Breast epithelium (tissue), 3 donors: ENCODE results near the gene STMND1.

ENCODE experiments used
- POLR2AphosphoS5 ChIP-seq, 3 donors: sonication (generic); formaldehyde crosslinking; IDR thresholded peaks; one replicate each; pipeline ENCODE4 v1.6.1; 2017; ENCODE audit warnings: antibody characterized with exemption in 3 of 3
- TF ChIP-seq, protein P1 (sequence below), 3 donors: fragments of 450-650 bp; IDR thresholded peaks; one replicate each; pipeline ENCODE4 v1.5.1; 2016 to 2017; ENCODE audit warnings: antibody characterized with exemption in 3 of 3, mild to moderate bottlenecking in 3 of 3, moderate library complexity in 3 of 3

DNA sequence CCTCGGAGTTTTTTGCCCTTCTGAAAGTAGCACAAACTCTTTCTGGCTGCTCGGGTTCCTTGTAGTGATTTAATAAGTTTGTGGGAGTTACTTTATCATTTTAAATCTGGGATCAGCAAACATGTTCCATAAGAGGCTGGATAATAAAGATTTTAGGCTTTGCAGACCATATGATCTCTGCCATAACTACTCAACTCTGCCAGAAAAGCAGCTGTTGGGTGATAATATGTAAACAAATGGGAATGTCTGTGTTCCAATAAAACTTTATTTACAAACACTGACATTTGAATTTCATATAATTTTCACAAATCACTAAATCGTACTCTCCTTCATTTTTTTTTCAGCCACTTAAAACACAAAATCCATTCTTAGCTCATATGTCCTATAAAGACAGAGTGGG, 3.9 kb upstream of the STMND1 start:
- TF ChIP-seq POLR2AphosphoS5 (IDR thresholded peaks at IDR 0.05) = no peak
- TF ChIP-seq, protein P1, sequence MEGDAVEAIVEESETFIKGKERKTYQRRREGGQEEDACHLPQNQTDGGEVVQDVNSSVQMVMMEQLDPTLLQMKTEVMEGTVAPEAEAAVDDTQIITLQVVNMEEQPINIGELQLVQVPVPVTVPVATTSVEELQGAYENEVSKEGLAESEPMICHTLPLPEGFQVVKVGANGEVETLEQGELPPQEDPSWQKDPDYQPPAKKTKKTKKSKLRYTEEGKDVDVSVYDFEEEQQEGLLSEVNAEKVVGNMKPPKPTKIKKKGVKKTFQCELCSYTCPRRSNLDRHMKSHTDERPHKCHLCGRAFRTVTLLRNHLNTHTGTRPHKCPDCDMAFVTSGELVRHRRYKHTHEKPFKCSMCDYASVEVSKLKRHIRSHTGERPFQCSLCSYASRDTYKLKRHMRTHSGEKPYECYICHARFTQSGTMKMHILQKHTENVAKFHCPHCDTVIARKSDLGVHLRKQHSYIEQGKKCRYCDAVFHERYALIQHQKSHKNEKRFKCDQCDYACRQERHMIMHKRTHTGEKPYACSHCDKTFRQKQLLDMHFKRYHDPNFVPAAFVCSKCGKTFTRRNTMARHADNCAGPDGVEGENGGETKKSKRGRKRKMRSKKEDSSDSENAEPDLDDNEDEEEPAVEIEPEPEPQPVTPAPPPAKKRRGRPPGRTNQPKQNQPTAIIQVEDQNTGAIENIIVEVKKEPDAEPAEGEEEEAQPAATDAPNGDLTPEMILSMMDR (IDR thresholded peaks at IDR 0.05) = no peak
